Testis (tissue), 3 donors: ENCODE data around the gene BIVM. TPM values are rescaled to one million over a fixed set of nuclear protein-coding genes. Genes with fewer than 3 reads are reported as not detected.
A peak's percentile ranks its signal among the peaks of the same experiment; 100 is the strongest.

ENCODE experiments used
- DNase-seq: peaks from one replicate; pipeline ENCODE4 v3.0.0-alpha.2; 2019
- H3K27ac ChIP-seq, 2 donors: fragments of 200-600 bp; sonication (generic); one replicate each; pipeline ENCODE4 v1.5.1; 2019
- H3K27me3 ChIP-seq: fragments of 200-600 bp; sonication (generic); one replicate; pipeline ENCODE4 v1.5.1; 2019
- H3K36me3 ChIP-seq: fragments of 200-600 bp; sonication (generic); one replicate; pipeline ENCODE4 v1.5.1; 2017; ENCODE audit warnings: low read depth; ENCODE audit errors: missing control alignments
- H3K4me1 ChIP-seq: fragments of 200-600 bp; sonication (generic); one replicate; pipeline ENCODE4 v1.5.1; 2019
- H3K4me3 ChIP-seq, 2 donors: fragments of 200-600 bp; sonication (generic); one replicate each; pipeline ENCODE4 v1.5.1; 2017 to 2019
- H3K9me3 ChIP-seq: fragments of 200-600 bp; sonication (generic); one replicate; pipeline ENCODE4 v1.5.1; 2017
- POLR2A ChIP-seq: fragments of 450-650 bp; IDR thresholded peaks from one replicate; pipeline ENCODE4 v1.6.1; 2017; ENCODE audit warnings: antibody characterized with exemption, mild to moderate bottlenecking, moderate library complexity
- WGBS, 2 donors: methylation state at CpG; one replicate each; pipeline ENCODE4 v1.1.5; 2018; 5-methylcytosine and 5-hydroxymethylcytosine counted together
- intact Hi-C: fragments of 100-400 bp; cut with DNase I; formaldehyde crosslinking; loops from one replicate; pipeline ENCODE4 v1.15.1; 2023; ENCODE audit warnings: low total_unique reads
- polyA plus RNA-seq: library from polyadenylated mRNA; stranded (reverse); fragments of 350-450 nt; fragmentation: Illumina TruSeq; extraction: RNeasy Lipid Tissue Mini Kit (QIAGEN cat#74804); gene quantifications from one replicate; pipeline ENCODE4 v1.2.3, GENCODE V29; 2014; ENCODE audit warnings: low read depth, low replicate concordance; ENCODE audit not compliant: insufficient read depth
- total RNA-seq, 2 donors: library from RNA; depleted of rRNA; stranded (reverse); fragments of >200 nt; gene quantifications; one replicate each; pipeline ENCODE4 v1.2.3, GENCODE V29; 2016
- TF ChIP-seq, protein P1 (sequence below), 3 experiments: fragments of 450-650 bp in 2 of 3; fragments of 200-600 bp in 1 of 3; sonication (generic) in 1 of 3; IDR thresholded peaks; one replicate each; pipeline ENCODE4 v1.5.1; 2016 to 2019; ENCODE audit warnings: antibody characterized with exemption in 3 of 3, mild to moderate bottlenecking in 2 of 3, moderate library complexity in 1 of 3

The BIVM gene
- total and polyA plus RNA-seq, 3 donors from 2014 or later = 4.7 to 9.1 (median 8.4) TPM

- DNase-seq = no peak
- no peak overlapping the region for H3K27ac ChIP-seq
- no peaks in the 10 kb centered on the region for H3K36me3 ChIP-seq
- no peak overlapping the region for H3K4me3 ChIP-seq
- intact Hi-C loops = no loop called here
- TF ChIP-seq, protein P1, sequence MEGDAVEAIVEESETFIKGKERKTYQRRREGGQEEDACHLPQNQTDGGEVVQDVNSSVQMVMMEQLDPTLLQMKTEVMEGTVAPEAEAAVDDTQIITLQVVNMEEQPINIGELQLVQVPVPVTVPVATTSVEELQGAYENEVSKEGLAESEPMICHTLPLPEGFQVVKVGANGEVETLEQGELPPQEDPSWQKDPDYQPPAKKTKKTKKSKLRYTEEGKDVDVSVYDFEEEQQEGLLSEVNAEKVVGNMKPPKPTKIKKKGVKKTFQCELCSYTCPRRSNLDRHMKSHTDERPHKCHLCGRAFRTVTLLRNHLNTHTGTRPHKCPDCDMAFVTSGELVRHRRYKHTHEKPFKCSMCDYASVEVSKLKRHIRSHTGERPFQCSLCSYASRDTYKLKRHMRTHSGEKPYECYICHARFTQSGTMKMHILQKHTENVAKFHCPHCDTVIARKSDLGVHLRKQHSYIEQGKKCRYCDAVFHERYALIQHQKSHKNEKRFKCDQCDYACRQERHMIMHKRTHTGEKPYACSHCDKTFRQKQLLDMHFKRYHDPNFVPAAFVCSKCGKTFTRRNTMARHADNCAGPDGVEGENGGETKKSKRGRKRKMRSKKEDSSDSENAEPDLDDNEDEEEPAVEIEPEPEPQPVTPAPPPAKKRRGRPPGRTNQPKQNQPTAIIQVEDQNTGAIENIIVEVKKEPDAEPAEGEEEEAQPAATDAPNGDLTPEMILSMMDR (IDR thresholded peaks at IDR 0.05) = no peak
- no peak for TF ChIP-seq POLR2A
- WGBS, 2 donors = 66 to 75% methylated on average over 1 of the region's 1 CpG
- H3K9me3 ChIP-seq = no peaks in the 10 kb centered on the region
- H3K27me3 ChIP-seq = no peaks in the 10 kb centered on the region
- H3K4me1 ChIP-seq = peaks cover 11% of the 10 kb centered on the region
Measured at GRCh38 chr13:102761071-102761470, 37.8 kb upstream of the BIVM start.

DNA sequence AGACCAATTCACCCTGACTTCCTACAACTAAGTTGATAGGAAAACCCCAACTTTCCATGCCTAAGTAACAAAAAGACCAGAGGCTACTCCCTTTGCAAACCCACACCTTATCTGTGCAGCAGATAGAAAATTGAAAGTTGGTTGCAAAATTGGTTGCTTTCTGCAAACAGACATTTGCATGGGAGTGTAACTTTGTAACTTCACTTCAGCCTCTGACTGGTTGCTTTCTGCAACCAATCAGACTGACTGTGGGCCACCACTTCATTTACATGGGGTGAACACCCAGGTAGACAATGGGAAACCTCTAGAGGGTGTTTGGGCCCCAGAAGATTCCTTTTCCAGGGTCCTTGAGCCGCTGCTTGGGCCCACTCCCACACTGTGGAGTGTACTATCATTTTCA, 35.2 kb upstream of the BIVM start:
- TF ChIP-seq POLR2A = no peak
- TF ChIP-seq, protein P1 (IDR thresholded peaks at IDR 0.05) = no peak
- H3K27ac ChIP-seq = peak overlapping the region; percentile 25 to 63
- intact Hi-C loops = no loop called here
- H3K4me3 ChIP-seq = no peak overlapping the region
- no peaks in the 10 kb centered on the region for H3K27me3 ChIP-seq
- no peaks in the 10 kb centered on the region for H3K9me3 ChIP-seq
- no peaks in the 10 kb centered on the region for H3K36me3 ChIP-seq
- peaks cover 11% of the 10 kb centered on the region for H3K4me1 ChIP-seq
- DNase-seq = peak; percentile 54
- WGBS, 2 donors = 63 to 93% methylated on average over 1 of the region's 1 CpG

DNA sequence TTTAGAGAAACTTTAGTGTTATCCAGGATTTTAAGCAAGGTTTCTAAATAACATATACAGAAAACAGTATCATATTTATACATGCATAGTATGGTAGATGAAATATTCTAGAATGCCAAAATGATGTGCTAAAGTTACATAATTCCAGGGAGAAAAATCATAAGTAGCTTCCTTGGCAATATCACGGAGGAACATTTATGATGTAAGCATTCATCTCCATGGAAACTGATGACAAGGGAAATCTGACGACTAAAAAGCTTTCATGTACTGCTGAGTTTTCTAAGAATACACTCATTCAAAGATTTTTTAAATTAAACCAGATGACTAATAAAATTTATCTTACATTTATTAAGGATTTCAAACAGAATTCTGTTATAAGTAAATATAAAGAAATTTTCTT, 30.0 kb upstream of the BIVM start:
- 86 to 89% methylated on average over 2 of the region's 2 CpGs for WGBS, 2 donors

DNA sequence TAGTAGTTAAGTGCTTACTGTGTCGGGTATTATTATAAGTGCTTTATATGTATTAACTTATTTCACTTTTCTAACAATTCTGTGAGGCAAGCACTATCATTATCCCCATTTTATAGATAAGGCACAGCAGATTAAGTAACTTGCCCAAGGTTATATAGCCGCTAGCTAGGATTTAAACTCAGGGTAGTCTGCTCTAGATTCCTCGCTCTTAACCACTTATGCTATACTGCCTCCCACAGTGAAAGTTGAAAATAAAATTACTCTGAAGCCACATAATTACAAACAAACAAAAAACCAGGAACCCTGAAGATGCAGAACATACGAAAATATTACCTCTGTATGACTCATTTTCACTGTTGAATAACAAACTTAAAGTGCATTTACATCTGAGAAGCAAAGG, 29.2 kb upstream of the BIVM start:
- TF ChIP-seq, protein P1 (IDR thresholded peaks at IDR 0.05) = no peak
- TF ChIP-seq POLR2A = no peak
- WGBS, 2 donors = 65 to 68% methylated on average over 4 of the region's 4 CpGs
- Histone ChIP-seq H3K9me3 (no peaks in the 10 kb centered on the region), H3K27me3 (no peaks in the 10 kb centered on the region), H3K36me3 (no peaks in the 10 kb centered on the region), H3K4me3 (no peak overlapping the region), H3K27ac (no peak overlapping the region), H3K4me1 (peaks cover 5% of the 10 kb centered on the region)
- intact Hi-C loops = no loop called here
- no peak for DNase-seq

More for the DNA sequence above, 30.0 kb upstream of the BIVM start:
- Histone ChIP-seq H3K9me3 (no peaks in the 10 kb centered on the region), H3K27ac (no peak overlapping the region), H3K4me3 (no peak overlapping the region), H3K36me3 (no peaks in the 10 kb centered on the region), H3K27me3 (no peaks in the 10 kb centered on the region), H3K4me1 (peaks cover 10% of the 10 kb centered on the region)
- TF ChIP-seq POLR2A = no peak
- TF ChIP-seq, protein P1 (IDR thresholded peaks at IDR 0.05) = no peak
- intact Hi-C loops = no loop called here
- no peak for DNase-seq

GRCh38 chr13:102770435-102770834, 28.5 kb upstream of the BIVM start:
- Histone ChIP-seq H3K27ac (no peak overlapping the region), H3K4me3 (no peak overlapping the region), H3K27me3 (no peaks in the 10 kb centered on the region), H3K4me1 (peaks cover 5% of the 10 kb centered on the region), H3K9me3 (no peaks in the 10 kb centered on the region), H3K36me3 (no peaks in the 10 kb centered on the region)
- WGBS, 2 donors = 89% methylated on average over 2 of the region's 2 CpGs
- intact Hi-C loops = no loop called here
- no peak for DNase-seq
- TF ChIP-seq, protein P1 (IDR thresholded peaks at IDR 0.05) = no peak
- TF ChIP-seq POLR2A = no peak
